ENCODE data around the gene CAMSAP2.

CAMSAP2 gene

GRCh38 chr1:200724064-200724463 lies 14.6 kb upstream of the CAMSAP2 start:
- TF ChIP-seq CTCF (IDR thresholded peaks at IDR 0.05; ENCODE audit: low read depth, low read length), result no peak
- no peak for DNase-seq (ENCODE audit: extremely low read depth, low read depth)

- TF ChIP-seq CTCF (IDR thresholded peaks at IDR 0.05; ENCODE audit: low read depth, low read length), result no peak
- no peak for DNase-seq (ENCODE audit: extremely low read depth, low read depth)
These were observed 11.4 kb upstream of the CAMSAP2 start for GRCh38 chr1:200727257-200727656.

- DNase-seq (ENCODE audit: extremely low read depth, low read depth), result no peak
- no peak for TF ChIP-seq CTCF (IDR thresholded peaks at IDR 0.05; ENCODE audit: low read depth, low read length)
These were observed 8.8 kb upstream of the CAMSAP2 start for GRCh38 chr1:200729863-200730262.

- no peak for DNase-seq (ENCODE audit: extremely low read depth, low read depth)
- TF ChIP-seq CTCF (IDR thresholded peaks at IDR 0.05; ENCODE audit: low read depth, low read length), result no peak
These were observed 6.9 kb upstream of the CAMSAP2 start for GRCh38 chr1:200731654-200732332.

- DNase-seq (ENCODE audit: extremely low read depth, low read depth), result no peak
- TF ChIP-seq CTCF (IDR thresholded peaks at IDR 0.05; ENCODE audit: low read depth, low read length), result no peak
These were observed 6.3 kb upstream of the CAMSAP2 start for GRCh38 chr1:200732438-200732837.

GRCh38 chr1:200733907-200734306 lies 4.8 kb upstream of the CAMSAP2 start:
- no peak for DNase-seq (ENCODE audit: extremely low read depth, low read depth)
- no peak for TF ChIP-seq CTCF (IDR thresholded peaks at IDR 0.05; ENCODE audit: low read depth, low read length)

GRCh38 chr1:200737647-200738291 lies 924 bp upstream of the CAMSAP2 start:
- DNase-seq (ENCODE audit: extremely low read depth, low read depth), result no peak
- no peak for TF ChIP-seq CTCF (IDR thresholded peaks at IDR 0.05; ENCODE audit: low read depth, low read length)

Data from AG09319 (cell line).